NCI-H146 treated with DMSO at 0.1 percent for 48 hours (cell line): Measurements from ENCODE around the gene TMEM176A.
A peak's percentile ranks its signal among the peaks of the same experiment; 100 is the strongest.
"Not testable (repeated sequence)": the region's sequence is repeated elsewhere in the genome, so short reads cannot be mapped to it uniquely, and the experiment has no call there.

Experiments
- DNase-seq: peaks from one replicate; lab custom pipeline; 2025; ENCODE audit not compliant: unreplicated experiment; lab: John Stamatoyannopoulos, UW

Gene TMEM176A

GRCh38 chr7:150800581-150801241 is at the start of gene TMEM176A:
Gene TMEM176A, plus strand, starts transcription at chr7:150800769. Its CDS starts 782 bp downstream, at chr7:150801551.
- DNase-seq, result peak; percentile 38

- no peak for DNase-seq
Observed at GRCh38 chr7:150751702-150752101, 48.9 kb upstream of the TMEM176A start.

GRCh38 chr7:150753239-150753638 is 47.3 kb upstream of the TMEM176A start:
- DNase-seq, result no peak

- peak; percentile 3 for DNase-seq
Observed at GRCh38 chr7:150753826-150754603, 46.6 kb upstream of the TMEM176A start.

- DNase-seq, result no peak
Observed at GRCh38 chr7:150754951-150755350, 45.6 kb upstream of the TMEM176A start.

- no peak for DNase-seq
Observed at GRCh38 chr7:150755473-150756099, 45.0 kb upstream of the TMEM176A start.

- DNase-seq, result no peak
Observed at GRCh38 chr7:150756166-150756565, 44.4 kb upstream of the TMEM176A start.

GRCh38 chr7:150756858-150757257 is 43.7 kb upstream of the TMEM176A start:
- no peak for DNase-seq

- DNase-seq, result no peak
Observed at GRCh38 chr7:150759479-150759878, 41.1 kb upstream of the TMEM176A start.

GRCh38 chr7:150766334-150766709 is 34.2 kb upstream of the TMEM176A start:
- DNase-seq, result no peak

- no peak for DNase-seq
Observed at GRCh38 chr7:150769768-150770167, 30.8 kb upstream of the TMEM176A start.

GRCh38 chr7:150774131-150774530 is 26.4 kb upstream of the TMEM176A start:
- not testable (repeated sequence) for DNase-seq

- DNase-seq, result no peak
Observed at GRCh38 chr7:150778014-150778737, 22.4 kb upstream of the TMEM176A start.

- DNase-seq, result peak; percentile 75
Observed at GRCh38 chr7:150778738-150779301, 21.7 kb upstream of the TMEM176A start.

- no peak for DNase-seq
Observed at GRCh38 chr7:150780292-150780691, 20.3 kb upstream of the TMEM176A start.

GRCh38 chr7:150781103-150781502 is 19.5 kb upstream of the TMEM176A start:
- DNase-seq, result no peak

- DNase-seq, result no peak
Observed at GRCh38 chr7:150781961-150782360, 18.6 kb upstream of the TMEM176A start.

GRCh38 chr7:150784120-150784736 is 16.3 kb upstream of the TMEM176A start:
- no peak for DNase-seq

- no peak for DNase-seq
Observed at GRCh38 chr7:150784954-150785353, 15.6 kb upstream of the TMEM176A start.
